OCI-LY7 (cell line): ENCODE data around the gene SETD6. TPM values are rescaled to one million over a fixed set of nuclear protein-coding genes. Genes with fewer than 3 reads are reported as not detected.

Experiments
- BruUV-seq: library from RNA; stranded (reverse); fragments of 400-500 nt; replicated peaks from 2 replicates; lab custom pipeline; 2021; lab: Mats Ljungman, UMichigan
- CTCF ChIA-PET: fragments of 300-600 bp; sonication (Branson Sonifier 250); formaldehyde crosslinking; loops from one replicate; lab custom pipeline; 2022; ENCODE audit warnings: antibody characterized with exemption; ENCODE audit not compliant: unreplicated experiment; lab: Charles Lee
- POLR2A ChIA-PET: fragments of 300-600 bp; sonication (Branson Sonifier 250); formaldehyde crosslinking; loops from one replicate; lab custom pipeline; 2022; ENCODE audit warnings: antibody characterized with exemption; lab: Charles Lee
- DNase-seq: peaks from one replicate; pipeline ENCODE4 v3.0.0-alpha.2; 2015; ENCODE audit warnings: low spot score
- H2AFZ ChIP-seq: fragments of 200-600 bp; sonication (generic), shearing (Covaris generic); 2 replicates; pipeline ENCODE4 v1.6.1; 2014; ENCODE audit warnings: mild to moderate bottlenecking, antibody characterized with exemption, low read length, moderate library complexity
- H3K27ac ChIP-seq: fragments of 200-600 bp; sonication (generic); 2 replicates; pipeline ENCODE4 v1.5.1; 2014; ENCODE audit warnings: mixed run types, low read depth, mild to moderate bottlenecking, moderate library complexity, low read length, inconsistent platforms; ENCODE audit not compliant: poor library complexity, severe bottlenecking
- H3K36me3 ChIP-seq: fragments of 200-600 bp; sonication (generic); 2 replicates; pipeline ENCODE4 v1.6.1; 2014; ENCODE audit warnings: mild to moderate bottlenecking, antibody characterized with exemption, low read length, moderate library complexity, mixed read lengths; ENCODE audit not compliant: insufficient read depth
- H3K4me1 ChIP-seq: fragments of 200-600 bp; sonication (generic); 2 replicates; pipeline ENCODE4 v1.5.1; 2014; ENCODE audit warnings: mild to moderate bottlenecking, low read length; ENCODE audit not compliant: insufficient read depth, poor library complexity, severe bottlenecking
- H3K4me2 ChIP-seq: fragments of 200-600 bp; sonication (generic); 2 replicates; pipeline ENCODE4 v1.6.1; 2014; ENCODE audit warnings: mild to moderate bottlenecking, low read length
- H3K4me3 ChIP-seq: fragments of 200-600 bp; sonication (generic); 2 replicates; pipeline ENCODE4 v1.5.1; 2014; ENCODE audit warnings: mild to moderate bottlenecking, low read depth, low read length; ENCODE audit not compliant: poor library complexity, severe bottlenecking
- H3K79me2 ChIP-seq: fragments of 200-600 bp; sonication (generic); 2 replicates; pipeline ENCODE4 v1.6.1; 2016; ENCODE audit warnings: low read depth, mild to moderate bottlenecking, low read length, moderate library complexity, mixed read lengths; ENCODE audit not compliant: insufficient read depth
- H3K9me2 ChIP-seq: fragments of 200-600 bp; sonication (generic); 2 replicates; pipeline ENCODE4 v1.6.1; 2016; ENCODE audit warnings: mild to moderate bottlenecking, low read length, mixed read lengths; ENCODE audit not compliant: insufficient read depth
- H3K9me3 ChIP-seq: fragments of 200-600 bp; sonication (generic); 2 replicates; pipeline ENCODE4 v1.6.1; 2014; ENCODE audit warnings: mild to moderate bottlenecking, mixed run types, low read length, mixed read lengths
- H4K20me1 ChIP-seq: fragments of 200-600 bp; sonication (generic); 2 replicates; pipeline ENCODE4 v1.6.1; 2014; ENCODE audit warnings: mild to moderate bottlenecking, antibody characterized with exemption, low read length, moderate library complexity, mixed read lengths; ENCODE audit not compliant: insufficient read depth
- CTCF ChIP-seq: fragments of 200-600 bp; sonication (generic); conservative IDR thresholded peaks from 2 replicates; pipeline ENCODE4 v1.5.1; 2014; ENCODE audit warnings: mild to moderate bottlenecking, antibody characterized with exemption, low read length, moderate library complexity, mixed read lengths
- EZH2phosphoT487 ChIP-seq: fragments of 200-600 bp; sonication (generic); IDR thresholded peaks from 2 replicates; pipeline ENCODE4 v1.6.1; 2018; ENCODE audit warnings: low read depth, borderline replicate concordance, mild to moderate bottlenecking, mixed run types, antibody characterized with exemption, low read length, moderate library complexity, mixed read lengths
- intact Hi-C: fragments of 100-400 bp; cut with micrococcal nuclease; formaldehyde crosslinking; loops from one replicate; pipeline ENCODE4 v1.10.0; 2022; ENCODE audit not compliant: unreplicated experiment
- total RNA-seq, 2 experiments: library from RNA; depleted of rRNA in 1 of 2; stranded (reverse); fragments of >200 nt in 1 of 2; shearing (Covaris generic) in 1 of 2; gene quantifications; 2 replicates each; pipeline ENCODE4 v1.2.3, GENCODE V29; 2014 to 2022

SETD6 gene
- total RNA-seq, 2 experiments from 2014 or later = 19.6 to 33.1 TPM

GRCh38 chr16:58494981-58495520 lies 20.3 kb upstream of the SETD6 start:
- no peaks in the 10 kb centered on the region for H3K79me2 ChIP-seq
- peak; percentile 68 for DNase-seq
- no peak overlapping the region for H3K4me3 ChIP-seq
- H3K4me1 ChIP-seq = peaks cover 26% of the 10 kb centered on the region
- H3K27ac ChIP-seq = no peak overlapping the region
- H3K36me3 ChIP-seq = no peaks in the 10 kb centered on the region
- BruUV-seq = no TSS peak
- TF ChIP-seq CTCF (peak; percentile 71), EZH2phosphoT487 (no peak)
- peak overlapping the region; percentile 11; the same call in 1 of the 2 replicates for H3K4me2 ChIP-seq
- no peaks in the 10 kb centered on the region for H4K20me1 ChIP-seq
- intact Hi-C loops = loop anchor here (5.0 kb wide), 2 partner anchors 167 to 262 kb away; no protein-coding TSS in a partner anchor
- ChIA-PET POLR2A (no interaction called here), CTCF (interaction anchor here (0.6 to 3.3 kb wide), 3 partner anchors 10 to 261 kb away, joined by 3 to 14 read pairs (median 3); no protein-coding TSS in a partner anchor)
- H2AFZ ChIP-seq = peak overlapping the region; percentile 76
- no peaks in the 10 kb centered on the region for H3K9me3 ChIP-seq
- H3K9me2 ChIP-seq = no peaks in the 10 kb centered on the region

- Histone ChIP-seq H3K36me3 (no peaks in the 10 kb centered on the region), H3K9me3 (no peaks in the 10 kb centered on the region), H4K20me1 (no peaks in the 10 kb centered on the region), H3K4me3 (no peak overlapping the region), H2AFZ (peak overlapping the region; percentile 76), H3K27ac (no peak overlapping the region), H3K4me1 (peaks cover 33% of the 10 kb centered on the region), H3K79me2 (no peaks in the 10 kb centered on the region), H3K9me2 (no peaks in the 10 kb centered on the region), H3K4me2 (peak overlapping the region; percentile 11; the same call in 1 of the 2 replicates)
- CTCF ChIA-PET = interaction anchor here (0.6 to 3.3 kb wide), 3 partner anchors 10 to 260 kb away, joined by 3 to 14 read pairs (median 4); no protein-coding TSS in a partner anchor
- DNase-seq = no peak
- POLR2A ChIA-PET = interaction anchor here (0.7 kb wide), 1 partner anchor 69 kb away, joined by 3 read pairs; no protein-coding TSS in a partner anchor
- intact Hi-C loops = loop anchor here (5.0 kb wide), 2 partner anchors 167 to 262 kb away; no protein-coding TSS in a partner anchor
- BruUV-seq = no TSS peak
- no peak for TF ChIP-seq CTCF
- no peak for TF ChIP-seq EZH2phosphoT487
Measured at GRCh38 chr16:58495521-58496331, 19.6 kb upstream of the SETD6 start.
